HCT116 (cell line): ENCODE results near the gene TMEM184B. TPM values are rescaled to one million over a fixed set of nuclear protein-coding genes. Genes with fewer than 3 reads are reported as not detected.

Experiments
- ATAC-seq: fragments of 200-7000 bp; cut with Tn5 transposase; 2 replicates; pipeline ENCODE4 v1.9.1; 2020; ENCODE audit warnings: mild to moderate bottlenecking, moderate library complexity
- BruUV-seq: library from RNA; stranded (reverse); fragments of 400-500 nt; replicated peaks from 2 replicates; lab custom pipeline; 2021; lab: Mats Ljungman, UMichigan
- CTCF ChIA-PET: fragments of 300-600 bp; sonication (Branson Sonifier 250); formaldehyde crosslinking; loops from one replicate; lab custom pipeline; 2021; ENCODE audit warnings: antibody characterized with exemption; lab: Charles Lee
- POLR2A ChIA-PET: fragments of 300-600, 350-600 bp; sonication (Branson Sonifier 250); formaldehyde crosslinking; loops from one replicate; lab custom pipeline; 2021; ENCODE audit warnings: antibody characterized with exemption; lab: Charles Lee
- RAD21 ChIA-PET, 2 experiments: fragments of 300-600 bp; sonication (Branson Sonifier 250); formaldehyde crosslinking; loops; one replicate each; lab custom pipeline; 2023; ENCODE audit warnings: low total read pairs in 2 of 2; ENCODE audit not compliant: uncharacterized antibody in 2 of 2, unreplicated experiment in 2 of 2, low non-redundant PET in 1 of 2; lab: Charles Lee
- DNase-seq: peaks from one replicate; pipeline ENCODE4 v3.0.0-alpha.2; 2010; ENCODE audit warnings: low read depth, low spot score
- H2AFZ ChIP-seq: fragments of 200-600 bp; shearing (Covaris generic), sonication (generic); 2 replicates; pipeline ENCODE4 v1.6.1; 2017; ENCODE audit warnings: low read depth, mixed run types, mixed read lengths, antibody characterized with exemption, low read length; ENCODE audit not compliant: poor library complexity, severe bottlenecking
- H3K27ac ChIP-seq: 2 replicates; pipeline ENCODE4 v1.5.1; 2012; ENCODE audit warnings: low read depth, low read length
- H3K27me3 ChIP-seq: fragments of 200-600 bp; sonication (generic); 2 replicates; pipeline ENCODE4 v1.6.1; 2016; ENCODE audit warnings: mixed run types, low read length, mixed read lengths; ENCODE audit not compliant: insufficient read depth
- H3K36me3 ChIP-seq, 2 experiments: fragments of 200-500 bp in 1 of 2; fragments of 200-600 bp in 1 of 2; sonication (Bioruptor generic) in 1 of 2; sonication (generic) in 1 of 2; 2 replicates each; pipeline versions ENCODE4 v1.5.1 to v1.6.1; 2014 to 2016; ENCODE audit warnings: low read length in 2 of 2, inconsistent platforms in 1 of 2, mixed read lengths in 1 of 2, mixed run types in 1 of 2; ENCODE audit not compliant: insufficient read depth in 2 of 2, control insufficient read depth in 1 of 2
- H3K4me1 ChIP-seq, 2 experiments: fragments of 200-600 bp in 1 of 2; sonication (generic) in 1 of 2; 2 replicates each; pipeline versions ENCODE4 v1.5.1 to v1.6.1; 2012 to 2017; ENCODE audit warnings: low read length in 2 of 2, inconsistent platforms in 1 of 2, mild to moderate bottlenecking in 1 of 2, mixed read lengths in 1 of 2, mixed run types in 1 of 2, moderate library complexity in 1 of 2; ENCODE audit not compliant: insufficient read depth in 2 of 2, control insufficient read depth in 1 of 2
- H3K4me2 ChIP-seq: fragments of 200-600 bp; sonication (generic); 2 replicates; pipeline ENCODE4 v1.6.1; 2017; ENCODE audit warnings: mixed run types, low read length, mixed read lengths
- H3K4me3 ChIP-seq, 2 experiments: fragments of 200-600 bp in 1 of 2; sonication (generic) in 1 of 2; replicated peaks in 1 of 2; 2 replicates each; pipeline ENCODE4 v1.5.1; 2011 to 2016; ENCODE audit warnings: low read length in 2 of 2, control low read depth in 1 of 2, low read depth in 1 of 2, mild to moderate bottlenecking in 1 of 2, mixed read lengths in 1 of 2, mixed run types in 1 of 2
- H3K79me2 ChIP-seq: fragments of 200-600 bp; sonication (generic); 2 replicates; pipeline ENCODE4 v1.6.1; 2017; ENCODE audit warnings: mild to moderate bottlenecking, mixed run types, low read length, moderate library complexity, mixed read lengths; ENCODE audit not compliant: insufficient read depth
- H3K9ac ChIP-seq: fragments of 200-600 bp; sonication (generic); 2 replicates; pipeline ENCODE4 v1.6.1; 2016; ENCODE audit warnings: low read length, mixed read lengths
- H3K9me2 ChIP-seq: fragments of 200-600 bp; sonication (generic), shearing (Covaris generic); 2 replicates; pipeline ENCODE4 v1.6.1; 2017; ENCODE audit warnings: mixed run types, mild to moderate bottlenecking, moderate library complexity; ENCODE audit not compliant: insufficient read depth
- H3K9me3 ChIP-seq, 2 experiments: fragments of 200-500 bp in 1 of 2; fragments of 200-600 bp in 1 of 2; sonication (Bioruptor generic) in 1 of 2; sonication (generic) in 1 of 2; 2 replicates each; pipeline ENCODE4 v1.6.1; 2014 to 2017; ENCODE audit warnings: low read length in 2 of 2, mixed read lengths in 2 of 2, inconsistent platforms in 1 of 2, low read depth in 1 of 2, mild to moderate bottlenecking in 1 of 2, mixed run types in 1 of 2, moderate library complexity in 1 of 2; ENCODE audit not compliant: control insufficient read depth in 1 of 2, insufficient read depth in 1 of 2
- H4K20me1 ChIP-seq: fragments of 200-600 bp; sonication (generic), shearing (Covaris generic); 2 replicates; pipeline ENCODE4 v1.6.1; 2017; ENCODE audit warnings: mixed run types, mild to moderate bottlenecking, moderate library complexity; ENCODE audit not compliant: insufficient read depth
- CBX3 ChIP-seq: IDR thresholded peaks from 2 replicates; pipeline ENCODE4 v1.6.1; 2012; ENCODE audit warnings: low read depth
- CTCF ChIP-seq, 3 experiments: fragments of 200-600 bp in 1 of 3; sonication (generic) in 1 of 3; IDR thresholded peaks in 2 of 3; conservative IDR thresholded peaks in 1 of 3; 2 replicates each; pipeline ENCODE4 v1.5.1; 2012 to 2017; ENCODE audit warnings: low read depth in 2 of 3, low read length in 2 of 3, antibody characterized with exemption in 1 of 3, borderline replicate concordance in 1 of 3, control low read depth in 1 of 3, mild to moderate bottlenecking in 1 of 3, mixed read lengths in 1 of 3, mixed run types in 1 of 3, moderate library complexity in 1 of 3; ENCODE audit not compliant: insufficient read depth in 1 of 3
- MAX ChIP-seq: IDR thresholded peaks from 2 replicates; pipeline ENCODE4 v1.6.1; 2012
- RAD21 ChIP-seq: IDR thresholded peaks from 2 replicates; pipeline ENCODE4 v1.6.1; 2012; ENCODE audit warnings: low read depth, mild to moderate bottlenecking
- SP1 ChIP-seq: IDR thresholded peaks from 2 replicates; pipeline ENCODE4 v1.6.1; 2012; ENCODE audit warnings: low read depth
- ZFX ChIP-seq: fragments of 450-650 bp; IDR thresholded peaks from 2 replicates; pipeline ENCODE4 v1.6.1; 2017
- intact Hi-C: fragments of 100-400 bp; cut with micrococcal nuclease; formaldehyde crosslinking; loops from 2 replicates; pipeline ENCODE4 v1.10.0; 2022
- total RNA-seq: library from RNA; stranded (reverse); gene quantifications from one replicate; pipeline ENCODE4 v1.2.1, GENCODE V29; 2021; ENCODE audit not compliant: unreplicated experiment

TMEM184B gene
- total RNA-seq, 1 experiment from 2014 or later, result 66.0 TPM

GRCh38 chr22:38239101-38239761, 33.6 kb downstream of the TMEM184B start:
- no peak for DNase-seq
- Histone ChIP-seq H3K79me2 (no peaks in the 10 kb centered on the region; the same call in 1 of the 2 replicates), H3K4me1 (peaks cover 36 to 48% of the 10 kb centered on the region in 2 experiments), H4K20me1 (no peaks in the 10 kb centered on the region), H3K4me3 (no peak overlapping the region), H3K9me2 (no peaks in the 10 kb centered on the region), H3K4me2 (peak overlapping the region; percentile 49), H3K9ac (peak overlapping the region; percentile 29), H3K36me3 (peaks cover 2 to 16% of the 10 kb centered on the region in 2 experiments; a peak in 3 of 4 replicates), H3K9me3 (no peaks in the 10 kb centered on the region), H3K27ac (peak overlapping the region; percentile 45; the same call in 1 of the 2 replicates), H3K27me3 (no peaks in the 10 kb centered on the region), H2AFZ (no peak overlapping the region)
- ChIA-PET RAD21 (no interaction called here), CTCF (interaction anchor here (1.1 kb wide), 1 partner anchor 23 kb away, joined by 3 read pairs; no protein-coding TSS in a partner anchor), POLR2A (interaction anchor here (1.4 kb wide), 1 partner anchor 10 kb away, joined by 6 read pairs; no protein-coding TSS in a partner anchor)
- no TSS peak for BruUV-seq
- TF ChIP-seq ZFX, result no peak
- 0 out of 6 replicates have a peak, but pooled peaks of 1 of the 3 experiments have one; percentile 4 for TF ChIP-seq CTCF (IDR thresholded peaks at IDR 0.05 in 2 of 3, conservative IDR thresholded peaks at IDR 0.05 in 1 of 3; ENCODE audit: borderline replicate concordance in 1 of 3, insufficient read depth in 1 of 3, low read depth in 2 of 3, low read length in 2 of 3)
- no peak for TF ChIP-seq CBX3
- TF ChIP-seq MAX, result peak; percentile 61
- peak; percentile 60 for TF ChIP-seq SP1
- no peak for TF ChIP-seq RAD21
- peak; percentile 51 for ATAC-seq
- intact Hi-C loops, result no loop called here
